A549 treated with Hydrocortisone at 1 μM for 4 hours (cell line): ENCODE data around the gene FAM177A1. TPM values are rescaled to one million over a fixed set of nuclear protein-coding genes. Genes with fewer than 3 reads are reported as not detected.

Source experiments
- total RNA-seq: library from RNA; stranded (reverse); fragments of 200-300 nt; extraction: Qiagen RNA extraction; gene quantifications from 5 replicates; pipeline ENCODE4 v1.2.3, GENCODE V29; 2022

Gene FAM177A1
- total RNA-seq: 106 to 115 TPM (median 114 TPM) in 5 replicates

GRCh38 chr14:35046048-35046750 is at the start of gene FAM177A1:
Gene FAM177A1 (plus strand): TSS chr14:35046272. CDS start chr14:35046464, 192 bp downstream.

GRCh38 chr14:35121887-35122695 is 76.0 kb downstream of the FAM177A1 start, which contains the start of the genes PPP2R3C and PRORP:
Gene PPP2R3C (minus strand): TSS chr14:35121990. CDS start chr14:35121959, 31 bp downstream.
Gene PRORP (plus strand): TSS chr14:35122552. CDS start chr14:35123246, 694 bp downstream.

Other genes with a start within 250 kb of the FAM177A1 start
- 21.4 to 36.4 TPM (median 23.6 TPM) in 5 replicates for gene BAZ1A, start 170.9 kb upstream of the FAM177A1 start, total RNA-seq
- gene SRP54, start 63.3 kb upstream of the FAM177A1 start, total RNA-seq: 56.4 to 72.8 TPM (median 57.8 TPM) in 5 replicates
- gene PPP2R3C, start 75.7 kb downstream of the FAM177A1 start, total RNA-seq: 27.0 to 30.1 TPM (median 29.0 TPM) in 5 replicates
- gene PRORP, start 76.3 kb downstream of the FAM177A1 start, total RNA-seq: 33.6 to 42.9 TPM (median 35.5 TPM) in 5 replicates
- gene PSMA6, start 246.1 kb downstream of the FAM177A1 start, total RNA-seq: 274 to 319 TPM (median 290 TPM) in 5 replicates